ENCODE measurements around the gene EDN2.

EDN2 gene

GRCh38 chr1:41435570-41436178, 48.8 kb downstream of the EDN2 start:
- DNase-seq: no peak

GRCh38 chr1:41434748-41435449, 49.6 kb downstream of the EDN2 start:
- no peak for DNase-seq

GRCh38 chr1:41434306-41434705, 50.2 kb downstream of the EDN2 start:
- no peak for DNase-seq

GRCh38 chr1:41433501-41433900, 51.0 kb downstream of the EDN2 start:
- no peak for DNase-seq

GRCh38 chr1:41432481-41433280, 51.8 kb downstream of the EDN2 start:
- DNase-seq: peak; percentile 50 to 74

- DNase-seq: no peak
These were observed 52.8 kb downstream of the EDN2 start for GRCh38 chr1:41431490-41432350.

GRCh38 chr1:41430582-41430981, 53.9 kb downstream of the EDN2 start:
- no peak for DNase-seq

- DNase-seq: no peak
These were observed 54.4 kb downstream of the EDN2 start for GRCh38 chr1:41430069-41430468.

GRCh38 chr1:41429641-41430035, 54.8 kb downstream of the EDN2 start:
- DNase-seq: no peak
